Spleen (tissue), 11 donors: Measurements from ENCODE around the gene SOX30. TPM values are rescaled to one million over a fixed set of nuclear protein-coding genes. Genes with fewer than 3 reads are reported as not detected.

Experiments used
- DNase-seq: peaks from one replicate; pipeline ENCODE4 v3.0.0-alpha.2; 2020
- H3K27ac ChIP-seq, 8 donors: fragments of 200-600 bp; sonication (generic) in 7 of 8; 1 replicate in 4 of 8; 2 replicates in 4 of 8; pipeline versions ENCODE4 v1.5.0 to v1.8.0; 2016 to 2021; ENCODE audit warnings: inconsistent platforms in 4 of 8, mild to moderate bottlenecking in 4 of 8, moderate library complexity in 1 of 8
- H3K27me3 ChIP-seq, 7 donors: fragments of 200-600 bp; sonication (generic) in 6 of 7; replicated peaks in 1 of 7; 1 replicate in 4 of 7; 2 replicates in 3 of 7; pipeline versions ENCODE4 v1.5.0 to v1.8.0; 2016 to 2021; ENCODE audit warnings: inconsistent platforms in 3 of 7, mild to moderate bottlenecking in 1 of 7
- H3K36me3 ChIP-seq, 6 donors: fragments of 200-600 bp; sonication (generic) in 5 of 6; 1 replicate in 4 of 6; 2 replicates in 2 of 6; pipeline versions ENCODE4 v1.5.0 to v1.8.0; 2016 to 2021; ENCODE audit warnings: inconsistent platforms in 2 of 6
- H3K4me1 ChIP-seq, 6 donors: fragments of 200-600 bp; sonication (generic) in 5 of 6; 1 replicate in 3 of 6; 2 replicates in 3 of 6; pipeline versions ENCODE4 v1.5.0 to v1.8.0; 2016 to 2021; ENCODE audit warnings: inconsistent platforms in 3 of 6
- H3K4me3 ChIP-seq, 8 donors: fragments of 200-600 bp; sonication (generic) in 7 of 8; 1 replicate in 4 of 8; 2 replicates in 4 of 8; pipeline versions ENCODE4 v1.5.0 to v1.8.0; 2016 to 2021; ENCODE audit warnings: inconsistent platforms in 4 of 8, mild to moderate bottlenecking in 4 of 8, moderate library complexity in 2 of 8
- H3K9me3 ChIP-seq, 8 donors: fragments of 200-600 bp; sonication (generic) in 7 of 8; 1 replicate in 4 of 8; 2 replicates in 4 of 8; pipeline versions ENCODE4 v1.5.0 to v1.8.0; 2016 to 2021; ENCODE audit warnings: inconsistent platforms in 4 of 8
- POLR2A ChIP-seq, 3 donors: fragments of 450-650 bp; IDR thresholded peaks; one replicate each; pipeline ENCODE4 v1.5.1; 2017; ENCODE audit warnings: antibody characterized with exemption in 3 of 3, mild to moderate bottlenecking in 1 of 3
- POLR2AphosphoS5 ChIP-seq, 3 donors: sonication (generic); formaldehyde crosslinking; IDR thresholded peaks; one replicate each; pipeline ENCODE4 v1.5.1; 2017; ENCODE audit warnings: antibody characterized with exemption in 3 of 3
- WGBS, 5 donors: extraction: QIAGEN DNeasy Blood & Tissue Kit in 3 of 5; methylation state at CpG; one replicate each; pipeline versions ENCODE4 v1.1.5 to v1.1.7; 2013 to 2018; 5-methylcytosine and 5-hydroxymethylcytosine counted together
- intact Hi-C: fragments of 100-400 bp; cut with DNase I; formaldehyde crosslinking; loops from one replicate; pipeline ENCODE4 v1.15.0; 2023; ENCODE audit warnings: low total_unique reads
- polyA plus RNA-seq, 3 donors: library from polyadenylated mRNA; stranded (reverse); fragments of 200-250 nt; gene quantifications; one replicate each; pipeline ENCODE4 v1.2.1, GENCODE V29; 2013
- total RNA-seq, 7 donors: library from RNA; depleted of rRNA in 3 of 7; stranded (reverse); fragments of >200 nt in 3 of 7; fragmentation: NEBNext Ultra II Directional in 4 of 7; extraction: Animal tissue kit (Norgen Biotek cat#: 25700) in 4 of 7; gene quantifications; one replicate each; pipeline versions ENCODE4 v1.1.0 to v1.2.1, GENCODE V29; 2016 to 2021
- TF ChIP-seq, protein P1 (sequence below), 11 experiments: fragments of 200-600 bp in 7 of 11; fragments of 450-650 bp in 4 of 11; sonication (generic) in 4 of 11; IDR thresholded peaks in 8 of 11; conservative IDR thresholded peaks in 3 of 11; 1 replicate in 7 of 11; 2 replicates in 4 of 11; pipeline versions ENCODE4 v1.4.0 to v1.8.0; 2016 to 2021; ENCODE audit warnings: antibody characterized with exemption in 11 of 11, inconsistent platforms in 4 of 11, mild to moderate bottlenecking in 1 of 11
- donor health status: healthy with polysubstance abuse.
- donor health status: DM: no; HTN: no; CAD: no; lungs with moderate emphysema.
- donor health status: DM: no; HTN: no; CAD: no.
- donor health status: Bipolar disorder and iron deficiency.
- donor health status: healthy.
- donor health status: DM: no; HTN: no; CAD: no.
- donor health status: DM: yes; HTN: yes; CAD: no.

Gene SOX30
- total and polyA plus RNA-seq, 10 donors = 0.02 to 0.27 (median 0.16) TPM; not detected in 2

DNA sequence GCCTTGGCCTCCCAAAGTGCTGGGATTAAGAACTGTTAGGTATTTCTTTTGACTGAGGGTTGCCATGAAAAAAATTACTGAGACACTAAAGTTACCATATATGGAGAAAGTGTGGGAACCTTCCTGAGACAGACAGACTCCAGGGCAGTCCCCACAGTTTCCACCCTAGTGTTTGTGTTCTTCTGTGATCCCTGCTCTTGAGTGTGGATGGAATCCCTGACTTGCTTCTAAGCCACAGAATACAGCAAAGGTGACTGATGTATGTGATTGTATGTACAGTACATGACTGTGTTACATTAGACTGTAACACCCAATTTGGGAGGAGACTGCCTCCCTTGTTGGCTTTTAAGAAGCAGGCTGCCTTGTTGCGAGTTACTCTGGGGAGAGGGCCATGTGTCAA is 52.0 kb downstream of the SOX30 start:
- H3K4me3 ChIP-seq = no peak overlapping the region
- 86 to 100% (median 96%) methylated on average over 1 of the region's 1 CpG for WGBS, 5 donors
- TF ChIP-seq POLR2A (IDR thresholded peaks at IDR 0.05) = no peak
- TF ChIP-seq POLR2AphosphoS5 (IDR thresholded peaks at IDR 0.05) = no peak
- TF ChIP-seq, protein P1, sequence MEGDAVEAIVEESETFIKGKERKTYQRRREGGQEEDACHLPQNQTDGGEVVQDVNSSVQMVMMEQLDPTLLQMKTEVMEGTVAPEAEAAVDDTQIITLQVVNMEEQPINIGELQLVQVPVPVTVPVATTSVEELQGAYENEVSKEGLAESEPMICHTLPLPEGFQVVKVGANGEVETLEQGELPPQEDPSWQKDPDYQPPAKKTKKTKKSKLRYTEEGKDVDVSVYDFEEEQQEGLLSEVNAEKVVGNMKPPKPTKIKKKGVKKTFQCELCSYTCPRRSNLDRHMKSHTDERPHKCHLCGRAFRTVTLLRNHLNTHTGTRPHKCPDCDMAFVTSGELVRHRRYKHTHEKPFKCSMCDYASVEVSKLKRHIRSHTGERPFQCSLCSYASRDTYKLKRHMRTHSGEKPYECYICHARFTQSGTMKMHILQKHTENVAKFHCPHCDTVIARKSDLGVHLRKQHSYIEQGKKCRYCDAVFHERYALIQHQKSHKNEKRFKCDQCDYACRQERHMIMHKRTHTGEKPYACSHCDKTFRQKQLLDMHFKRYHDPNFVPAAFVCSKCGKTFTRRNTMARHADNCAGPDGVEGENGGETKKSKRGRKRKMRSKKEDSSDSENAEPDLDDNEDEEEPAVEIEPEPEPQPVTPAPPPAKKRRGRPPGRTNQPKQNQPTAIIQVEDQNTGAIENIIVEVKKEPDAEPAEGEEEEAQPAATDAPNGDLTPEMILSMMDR (IDR thresholded peaks at IDR 0.05 in 8 of 11, conservative IDR thresholded peaks at IDR 0.05 in 3 of 11) = no peak

DNA sequence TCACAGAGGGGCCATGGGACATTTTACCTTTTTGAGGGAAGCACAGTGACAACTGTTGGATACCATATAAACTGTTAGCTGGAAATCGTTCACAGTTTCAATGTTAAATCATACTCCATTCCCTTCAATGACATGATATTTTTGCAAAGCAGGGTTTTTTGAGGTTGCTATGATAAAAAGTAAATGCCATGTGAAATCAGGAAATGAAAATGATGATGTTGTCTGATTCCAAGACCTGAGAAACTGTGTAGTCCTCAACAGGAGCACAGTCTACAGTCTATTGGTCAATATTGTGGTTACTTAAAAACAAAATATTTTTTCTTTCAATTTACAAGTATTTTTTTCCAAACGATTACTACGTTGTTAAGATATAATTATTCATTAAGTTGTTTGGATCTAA is 52.7 kb downstream of the SOX30 start:
- Histone ChIP-seq H3K36me3 (no peaks in the 10 kb centered on the region), H3K27me3 (no peaks in the 10 kb centered on the region), H3K27ac (peak overlapping the region in 4 of 8 donors; percentile 80 to 83 (median 81)), H3K9me3 (no peaks in the 10 kb centered on the region), H3K4me3 (no peak overlapping the region), H3K4me1 (peaks cover 10 to 97% (median 69%) of the 10 kb centered on the region in 6 donors)
- intact Hi-C loops = no loop called here
- 61 to 80% (median 75%) methylated on average over 3 of the region's 3 CpGs for whole genome bisulfite sequencing, 5 donors
- TF ChIP-seq, protein P1 (IDR thresholded peaks at IDR 0.05 in 8 of 11, conservative IDR thresholded peaks at IDR 0.05 in 3 of 11) = no peak
- TF ChIP-seq POLR2A (IDR thresholded peaks at IDR 0.05) (no peak), POLR2AphosphoS5 (IDR thresholded peaks at IDR 0.05) (no peak)
- no peak for DNase-seq

More for the DNA sequence above, 52.0 kb downstream of the SOX30 start:
- intact Hi-C loops = no loop called here
- Histone ChIP-seq H3K4me1 (peaks cover 3 to 96% (median 62%) of the 10 kb centered on the region in 6 donors), H3K27ac (peak overlapping the region in 4 of 8 donors; percentile 80 to 83 (median 81)), H3K27me3 (no peaks in the 10 kb centered on the region), H3K9me3 (no peaks in the 10 kb centered on the region), H3K36me3 (no peaks in the 10 kb centered on the region)
- no peak for DNase-seq

DNA sequence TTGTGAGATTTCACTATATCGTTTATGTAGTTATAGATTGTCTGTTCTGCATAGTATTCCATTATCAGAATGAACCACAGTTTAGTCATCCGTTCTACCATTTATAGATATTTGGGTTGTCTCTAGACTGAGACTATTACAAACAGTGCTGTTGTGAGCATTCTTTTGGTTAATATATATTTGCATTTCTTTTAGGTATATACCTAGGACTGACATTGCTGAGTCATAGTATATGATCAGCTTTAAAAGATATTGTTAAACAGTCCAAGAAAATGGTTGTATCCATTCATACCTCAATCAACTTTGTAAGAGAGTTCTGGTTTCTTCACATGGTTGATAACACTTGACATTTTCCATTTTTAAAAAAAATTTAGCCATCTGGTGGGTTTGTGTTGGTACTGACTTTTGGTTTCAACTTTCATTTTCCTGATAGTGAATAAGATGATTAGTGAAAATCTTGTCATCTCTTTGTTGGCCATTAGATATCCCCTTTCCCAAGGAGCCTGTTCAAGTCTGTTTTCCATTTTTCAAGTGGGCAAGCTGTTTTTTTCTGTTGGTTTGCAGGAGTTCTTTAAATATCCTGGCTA is 53.8 kb downstream of the SOX30 start:
- WGBS, 5 donors = 57 to 84% (median 69%) methylated on average over 2 of the region's 2 CpGs
- no peak for DNase-seq
- no peak for TF ChIP-seq POLR2A (IDR thresholded peaks at IDR 0.05)
- TF ChIP-seq, protein P1 (IDR thresholded peaks at IDR 0.05 in 8 of 11, conservative IDR thresholded peaks at IDR 0.05 in 3 of 11) = no peak
- no peak for TF ChIP-seq POLR2AphosphoS5 (IDR thresholded peaks at IDR 0.05)
- peak overlapping the region in 6 of 8 donors; percentile 7 to 83 (median 80) for H3K27ac ChIP-seq
- H3K27me3 ChIP-seq = no peaks in the 10 kb centered on the region
- intact Hi-C loops = no loop called here
- H3K36me3 ChIP-seq = no peaks in the 10 kb centered on the region
- H3K9me3 ChIP-seq = no peaks in the 10 kb centered on the region
- peaks cover 20 to 97% (median 74%) of the 10 kb centered on the region in 6 donors for H3K4me1 ChIP-seq
- H3K4me3 ChIP-seq = no peak overlapping the region

DNA sequence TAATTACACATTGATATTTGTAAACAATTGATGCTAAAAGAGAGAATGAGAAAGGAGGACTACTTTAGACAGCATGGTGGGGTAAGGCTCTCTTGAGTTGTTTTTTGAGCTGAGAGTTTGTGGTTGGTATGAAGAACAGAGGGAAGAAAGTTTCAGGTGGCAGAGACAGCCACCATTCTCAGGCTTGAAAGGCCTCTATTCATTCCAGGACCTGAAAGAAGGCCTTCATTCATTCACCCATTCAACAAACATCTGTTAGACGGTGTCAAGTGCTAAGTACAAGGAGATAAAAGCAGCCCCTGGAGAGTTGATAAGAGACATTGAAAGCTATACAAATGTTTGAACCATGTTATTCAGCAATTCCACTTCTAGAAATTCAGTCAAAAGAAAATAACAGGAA is 55.0 kb downstream of the SOX30 start:
- 42 to 79% (median 68%) methylated on average over 1 of the region's 1 CpG for whole genome bisulfite sequencing, 5 donors
- H3K27me3 ChIP-seq = no peaks in the 10 kb centered on the region
- TF ChIP-seq, protein P1 (IDR thresholded peaks at IDR 0.05 in 8 of 11, conservative IDR thresholded peaks at IDR 0.05 in 3 of 11) = no peak
- no peak overlapping the region for H3K4me3 ChIP-seq
- intact Hi-C loops = no loop called here
- peak overlapping the region in 7 of 8 donors; percentile 7 to 83 (median 80) for H3K27ac ChIP-seq
- H3K9me3 ChIP-seq = no peaks in the 10 kb centered on the region
- DNase-seq = no peak
- H3K36me3 ChIP-seq = no peaks in the 10 kb centered on the region
- H3K4me1 ChIP-seq = peaks cover 30 to 97% (median 74%) of the 10 kb centered on the region in 6 donors
